IPS-NIHi11 (cell line): ENCODE data around the gene RYR2.
"Not testable (repeated sequence)": the region's sequence is repeated elsewhere in the genome, so short reads cannot be mapped to it uniquely, and the experiment has no call there.

Source experiments
- DNase-seq: peaks from one replicate; pipeline ENCODE4 v3.0.0; 2012; ENCODE audit warnings: mixed read lengths, low spot score

The RYR2 gene

GRCh38 chr1:237355022-237355421 lies 313.0 kb downstream of the RYR2 start:
- DNase-seq, result no peak

- no peak for DNase-seq
These were observed 316.6 kb downstream of the RYR2 start for GRCh38 chr1:237358555-237358954.

GRCh38 chr1:237367758-237368157 lies 325.8 kb downstream of the RYR2 start:
- DNase-seq, result no peak

- DNase-seq, result not testable (repeated sequence)
These were observed 329.5 kb downstream of the RYR2 start for GRCh38 chr1:237371477-237371876.

- no peak for DNase-seq
These were observed 341.8 kb downstream of the RYR2 start for GRCh38 chr1:237383791-237384190.

GRCh38 chr1:237384213-237384612 lies 342.2 kb downstream of the RYR2 start:
- no peak for DNase-seq

GRCh38 chr1:237386362-237387143 lies 344.6 kb downstream of the RYR2 start:
- DNase-seq, result peak; percentile 45

GRCh38 chr1:237387144-237387505 lies 345.1 kb downstream of the RYR2 start:
- DNase-seq, result no peak

- no peak for DNase-seq
These were observed 348.8 kb downstream of the RYR2 start for GRCh38 chr1:237390823-237391222.

GRCh38 chr1:237393632-237394031 lies 351.6 kb downstream of the RYR2 start:
- no peak for DNase-seq

- DNase-seq, result peak; percentile 9
These were observed 352.3 kb downstream of the RYR2 start for GRCh38 chr1:237394281-237394680.

GRCh38 chr1:237396426-237396825 lies 354.4 kb downstream of the RYR2 start:
- no peak for DNase-seq

GRCh38 chr1:237398751-237399150 lies 356.8 kb downstream of the RYR2 start:
- no peak for DNase-seq

GRCh38 chr1:237405912-237406311 lies 363.9 kb downstream of the RYR2 start:
- no peak for DNase-seq

- DNase-seq, result no peak
These were observed 369.6 kb downstream of the RYR2 start for GRCh38 chr1:237411621-237412020.

GRCh38 chr1:237416924-237417655 lies 375.1 kb downstream of the RYR2 start:
- no peak for DNase-seq

- DNase-seq, result no peak
These were observed 386.8 kb downstream of the RYR2 start for GRCh38 chr1:237428809-237429208.

GRCh38 chr1:237429252-237429651 lies 387.3 kb downstream of the RYR2 start:
- DNase-seq, result no peak

GRCh38 chr1:237431448-237431847 lies 389.5 kb downstream of the RYR2 start:
- no peak for DNase-seq

- no peak for DNase-seq
These were observed 398.4 kb downstream of the RYR2 start for GRCh38 chr1:237440346-237440745.

- no peak for DNase-seq
These were observed 402.3 kb downstream of the RYR2 start for GRCh38 chr1:237444120-237444790.

GRCh38 chr1:237448042-237448441 lies 406.1 kb downstream of the RYR2 start:
- no peak for DNase-seq

- no peak for DNase-seq
These were observed 415.6 kb downstream of the RYR2 start for GRCh38 chr1:237457573-237457972.
